Measurements from ENCODE around the gene ESYT3.
"Not testable (repeated sequence)": the region's sequence is repeated elsewhere in the genome, so short reads cannot be mapped to it uniquely, and the experiment has no call there.

Gene ESYT3

DNA sequence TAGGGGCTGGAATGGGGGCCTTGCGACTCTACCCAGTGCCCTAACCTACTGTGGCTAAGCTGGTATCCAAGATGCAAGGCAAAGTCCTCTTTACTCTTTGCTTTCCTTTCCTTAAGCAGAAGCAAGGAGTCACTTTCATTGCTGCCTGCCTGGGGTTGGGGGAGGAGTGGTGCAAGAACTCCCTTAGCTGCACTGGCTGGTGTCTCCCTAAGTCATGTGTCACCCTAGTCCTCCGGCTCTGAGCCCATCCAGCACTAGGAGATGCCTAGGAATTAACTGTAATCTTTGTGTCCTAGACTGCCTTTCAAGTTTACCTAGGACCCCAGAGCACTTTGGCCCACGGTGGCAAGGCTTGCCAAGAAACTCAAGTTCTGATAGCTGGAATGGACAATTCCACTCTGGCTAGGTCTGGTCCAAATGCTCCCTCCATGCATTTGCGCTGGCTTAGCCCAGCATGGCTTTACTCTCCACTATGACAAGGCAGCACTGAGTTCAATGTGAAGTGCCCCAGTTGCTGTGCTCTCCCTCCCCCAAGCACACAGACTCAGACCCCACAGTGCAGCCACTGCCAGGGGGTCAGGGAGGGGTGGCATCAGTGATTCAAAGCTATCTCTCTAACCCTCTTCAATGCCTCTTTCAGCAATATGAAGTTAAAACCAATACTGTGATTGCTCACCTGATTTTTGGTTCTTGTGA lies 58.7 kb downstream of the ESYT3 start:
- no peak for DNase-seq (ENCODE audit: low read depth)

DNA sequence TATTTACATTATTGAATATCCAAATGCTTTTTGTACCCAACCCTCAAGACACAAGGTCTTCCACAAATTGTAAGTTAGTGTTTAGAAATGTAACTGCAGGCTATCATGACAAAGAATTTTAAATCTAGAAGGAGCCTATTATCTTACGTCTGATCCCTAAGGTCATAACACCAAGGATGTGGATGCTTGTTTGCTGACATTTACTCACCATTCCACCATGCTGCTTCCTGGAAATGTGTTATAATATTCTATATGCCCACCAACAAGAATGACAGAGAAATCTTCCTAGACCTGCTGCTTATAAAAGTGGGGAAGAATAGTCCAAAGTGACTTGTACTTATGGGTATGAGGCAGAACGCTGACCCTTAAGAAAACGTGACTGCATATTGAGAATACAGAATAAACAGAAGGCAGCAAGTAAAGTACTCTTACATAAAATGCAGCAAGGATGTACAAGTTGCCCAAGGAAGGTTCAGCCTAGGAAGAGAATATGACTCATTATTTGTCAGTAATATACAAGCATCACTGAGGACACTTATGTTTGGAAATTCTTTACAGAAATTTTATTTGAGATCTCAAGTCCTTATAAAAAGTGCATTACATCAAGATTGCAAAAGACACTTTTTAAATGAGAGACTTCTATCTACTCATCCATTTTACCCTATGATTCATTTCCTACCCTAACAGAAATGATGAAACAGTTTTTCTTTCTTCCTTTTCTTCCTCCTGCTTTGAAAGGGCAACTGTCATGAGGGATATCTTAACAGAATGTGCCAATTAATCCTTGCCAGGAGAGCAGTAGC lies 59.6 kb downstream of the ESYT3 start:
- DNase-seq (ENCODE audit: low read depth): no peak

DNA sequence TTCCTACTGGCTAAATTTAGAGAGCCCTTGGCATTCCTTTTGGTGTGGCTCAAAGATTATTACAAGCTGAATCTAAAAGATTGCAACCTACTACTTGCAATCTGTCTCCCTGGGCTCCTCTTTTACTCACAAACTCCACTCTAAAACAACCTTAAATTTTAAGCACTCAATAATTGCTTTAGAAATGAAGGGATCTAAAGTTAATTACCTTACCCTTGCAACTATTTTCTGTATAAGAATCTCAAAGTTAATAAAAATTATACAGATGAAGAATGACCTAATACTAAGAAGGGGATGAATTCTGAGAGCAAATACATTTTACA lies 60.2 kb downstream of the ESYT3 start:
- no peak for DNase-seq (ENCODE audit: low read depth)

DNA sequence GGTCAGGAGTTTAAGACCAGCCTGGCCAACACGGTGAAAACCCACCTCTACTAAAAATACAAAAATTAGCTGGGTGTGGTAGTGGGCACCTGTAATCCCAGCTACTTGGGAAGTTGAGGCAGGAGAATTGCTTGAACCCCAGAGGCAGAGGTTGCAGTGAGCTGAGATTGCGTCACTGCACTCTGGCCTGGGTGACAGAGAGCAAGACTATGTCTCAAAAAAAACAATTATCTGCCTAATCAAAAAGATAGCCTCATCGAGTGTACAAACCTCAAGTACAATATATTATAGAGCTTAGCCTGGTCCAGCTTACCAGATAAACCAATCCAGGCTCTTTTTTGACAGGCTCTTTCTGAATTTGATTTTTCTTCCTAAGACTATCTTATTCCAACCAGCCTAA lies 61.2 kb downstream of the ESYT3 start:
- DNase-seq (ENCODE audit: low read depth): not testable (repeated sequence)

DNA sequence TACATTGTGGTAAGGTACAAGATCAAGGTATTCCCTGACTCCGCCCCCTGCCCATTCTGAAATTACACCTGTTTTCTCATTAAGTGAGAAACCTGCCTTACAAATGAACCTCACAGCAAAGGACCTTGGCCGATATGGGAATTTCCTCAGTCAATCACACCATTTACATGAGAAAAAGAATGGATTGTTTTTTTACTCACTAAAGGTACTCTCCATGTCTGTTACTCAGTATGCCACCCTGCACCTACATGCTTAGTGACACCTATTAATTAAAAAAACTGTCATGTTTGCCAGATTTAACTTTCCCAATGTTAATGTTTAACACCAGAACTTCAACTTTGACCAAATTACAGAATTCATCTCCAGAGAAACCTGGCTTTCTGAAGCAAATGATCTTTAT lies 62.0 kb downstream of the ESYT3 start:
- no peak for DNase-seq (ENCODE audit: low read depth)

DNA sequence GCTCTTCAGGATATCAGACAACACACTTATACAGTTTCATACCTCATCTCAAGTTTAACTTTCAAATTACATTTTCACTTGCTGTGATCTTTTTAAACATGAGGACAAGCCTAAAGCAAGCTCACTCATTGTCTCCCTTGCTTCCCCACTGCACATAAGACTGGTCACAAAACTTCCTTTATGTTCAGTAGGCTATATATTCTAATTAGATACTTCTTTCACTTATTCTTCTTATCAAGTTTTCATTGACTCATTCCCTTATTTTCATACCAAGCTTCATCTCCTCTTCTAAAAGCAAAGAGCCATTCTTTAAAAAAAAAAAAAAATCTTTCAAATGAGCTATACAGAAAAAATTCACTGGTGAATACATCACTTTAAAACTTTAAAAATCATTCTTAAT lies 62.6 kb downstream of the ESYT3 start:
- DNase-seq (ENCODE audit: low read depth): no peak

DNA sequence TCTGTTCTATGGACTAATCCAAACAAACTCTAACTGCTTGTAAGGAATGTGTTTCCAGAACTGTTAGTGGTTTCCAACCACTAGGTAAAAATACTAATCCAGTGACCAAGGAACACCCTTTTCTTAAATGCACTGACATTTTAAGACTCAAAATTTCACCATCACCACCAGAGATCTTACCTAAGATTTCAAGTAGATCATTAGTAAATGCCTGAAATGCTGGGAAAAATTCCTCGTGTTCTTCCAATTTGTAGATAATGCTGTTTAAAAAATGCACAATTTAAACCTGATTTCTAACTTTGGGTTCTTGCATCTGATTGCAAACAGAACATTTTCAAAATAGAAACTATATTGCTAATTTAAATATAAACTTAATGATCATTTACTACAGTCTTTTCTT lies 63.4 kb downstream of the ESYT3 start:
- DNase-seq (ENCODE audit: low read depth): no peak

DNA sequence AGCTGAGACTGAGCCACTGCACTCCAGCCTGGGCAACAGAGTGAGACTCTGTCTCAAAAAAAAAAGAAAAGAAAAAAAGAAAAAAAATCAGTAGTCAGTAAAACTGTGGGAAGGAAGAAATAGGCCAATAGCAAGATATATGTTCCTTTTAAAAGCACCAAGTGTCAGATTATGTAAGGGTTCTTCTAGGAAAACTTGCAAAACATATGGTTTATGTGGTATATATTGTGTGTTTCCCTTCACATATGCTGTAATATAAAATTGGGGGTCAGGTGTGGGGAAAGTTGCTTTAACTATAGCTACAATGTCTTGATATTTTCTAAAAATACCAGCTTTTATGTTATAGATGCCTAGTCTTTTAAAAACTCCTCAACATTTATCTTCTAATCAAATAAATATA lies 64.6 kb downstream of the ESYT3 start:
- no peak for DNase-seq (ENCODE audit: low read depth)

DNA sequence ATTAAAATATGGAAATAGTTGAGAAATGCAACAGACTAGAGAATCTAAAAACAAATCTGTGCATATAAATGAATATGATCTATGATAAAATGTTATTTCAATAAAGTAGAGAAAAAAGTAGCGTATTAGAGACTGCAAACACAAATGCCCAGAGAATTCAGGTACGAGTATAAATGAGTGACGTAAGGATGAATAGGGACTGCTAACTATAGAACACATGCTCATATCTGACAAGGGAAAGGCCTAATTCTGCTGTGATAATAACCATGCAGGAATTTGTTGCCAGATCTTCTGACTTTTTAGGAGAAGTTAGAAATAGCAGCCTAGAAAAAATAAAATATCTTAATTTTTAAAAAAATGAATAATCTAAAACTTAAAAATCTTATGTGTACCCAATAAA lies 73.1 kb downstream of the ESYT3 start:
- DNase-seq (ENCODE audit: low read depth): no peak

DNA sequence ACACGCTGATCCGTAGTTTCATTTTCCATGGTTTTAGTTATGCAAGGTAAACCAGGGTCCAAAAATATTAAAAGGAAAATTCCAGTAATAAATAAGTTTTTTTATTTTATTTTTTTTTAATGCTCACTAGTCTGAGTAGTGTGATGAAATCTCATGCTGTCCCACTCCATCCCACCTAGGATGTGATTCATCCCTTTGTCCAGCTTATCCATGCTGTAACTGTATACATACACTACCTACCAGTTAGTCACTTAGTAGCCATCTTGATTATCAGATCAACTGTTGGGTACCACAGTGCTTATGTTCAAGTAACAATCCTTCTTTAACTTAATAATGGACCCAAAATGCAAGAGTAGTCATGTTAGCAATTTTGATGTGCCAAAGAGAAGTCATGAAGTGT lies 75.2 kb downstream of the ESYT3 start:
- no peak for DNase-seq (ENCODE audit: low read depth)

DNA sequence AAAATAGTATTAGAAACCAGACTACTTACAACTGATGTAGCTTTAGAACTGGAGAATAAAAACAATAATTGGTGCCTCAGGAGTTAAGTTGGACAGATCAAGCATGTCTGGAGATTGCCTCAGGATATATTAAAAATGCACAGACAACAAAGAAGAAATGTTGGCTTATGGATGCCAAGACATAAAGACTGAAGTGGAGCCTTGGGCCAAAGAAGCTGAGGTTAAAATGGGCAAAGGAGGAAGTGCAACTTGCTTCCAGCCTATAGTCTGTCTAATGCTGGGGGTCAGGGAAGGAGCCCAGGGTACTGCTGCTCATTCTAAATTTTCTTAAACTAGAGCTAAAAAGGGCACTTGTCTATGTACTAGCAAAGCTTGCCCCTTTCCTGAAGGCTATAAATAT lies 77.5 kb downstream of the ESYT3 start:
- no peak for DNase-seq (ENCODE audit: low read depth)

DNA sequence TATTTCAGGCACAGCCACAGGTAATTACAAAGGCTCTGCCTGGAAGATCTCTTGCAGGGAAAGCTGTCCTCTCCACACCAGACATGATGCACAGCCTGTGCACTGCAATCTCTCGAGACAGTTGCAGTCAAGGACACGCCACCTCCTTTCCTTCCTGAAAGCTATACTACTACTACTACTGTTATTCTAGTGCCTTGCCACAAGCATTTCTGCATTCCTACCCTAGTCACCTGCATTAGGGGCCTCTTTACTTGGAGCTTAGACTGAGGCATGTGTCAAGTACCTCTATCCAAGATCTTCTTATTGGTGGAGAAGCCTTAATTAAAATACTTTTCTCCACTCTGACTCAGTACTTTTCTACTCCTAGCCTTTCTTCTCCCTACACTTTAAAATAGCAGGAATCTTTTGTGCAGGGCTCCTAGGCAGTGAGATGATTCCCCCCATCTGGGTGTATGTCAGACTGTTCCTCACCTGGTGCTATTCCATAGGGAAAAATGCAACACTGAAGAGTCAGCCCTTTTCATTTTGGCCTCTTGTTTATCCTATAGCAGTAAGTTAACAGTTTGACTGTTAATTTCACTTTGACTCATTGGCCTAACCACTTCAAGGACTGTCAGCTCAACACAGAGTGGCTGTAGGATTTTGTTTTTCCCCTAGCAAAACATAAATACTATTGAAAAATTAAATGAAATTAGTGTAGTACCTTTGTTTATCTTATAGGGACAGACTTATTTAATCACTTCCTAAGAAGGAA lies 78.9 kb downstream of the ESYT3 start:
- no peak for DNase-seq (ENCODE audit: low read depth)

DNA sequence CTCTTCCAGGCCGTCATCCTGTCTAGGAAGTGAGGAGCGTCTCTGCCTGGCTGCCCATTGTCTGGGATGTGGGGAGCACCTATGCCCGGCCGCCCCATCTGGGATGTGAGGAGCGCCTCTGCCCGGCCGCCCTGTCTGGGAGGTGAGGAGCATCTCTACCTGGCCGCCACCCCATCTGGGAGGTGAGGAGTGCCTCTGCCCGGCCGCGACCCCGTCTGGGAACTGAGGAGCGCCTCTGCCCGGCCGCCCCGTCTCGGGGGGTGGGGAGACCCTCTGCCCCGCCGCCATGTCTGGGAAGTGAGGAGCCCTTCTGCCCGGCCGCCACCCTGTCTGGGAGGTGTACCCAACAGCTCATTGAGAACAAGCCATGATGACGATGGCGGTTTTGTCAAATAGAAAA lies 87.0 kb downstream of the ESYT3 start:
- not testable (repeated sequence) for DNase-seq (ENCODE audit: low read depth)

Measured in stimulated activated CD8-positive, alpha-beta memory T cell treated with anti-CD3 and anti-CD28 coated beads, Interleukin-15, amount 100 ng/mL, for 24 hours (primary cell).